ENCODE data around the gene QRICH1.

Gene QRICH1, protein sequence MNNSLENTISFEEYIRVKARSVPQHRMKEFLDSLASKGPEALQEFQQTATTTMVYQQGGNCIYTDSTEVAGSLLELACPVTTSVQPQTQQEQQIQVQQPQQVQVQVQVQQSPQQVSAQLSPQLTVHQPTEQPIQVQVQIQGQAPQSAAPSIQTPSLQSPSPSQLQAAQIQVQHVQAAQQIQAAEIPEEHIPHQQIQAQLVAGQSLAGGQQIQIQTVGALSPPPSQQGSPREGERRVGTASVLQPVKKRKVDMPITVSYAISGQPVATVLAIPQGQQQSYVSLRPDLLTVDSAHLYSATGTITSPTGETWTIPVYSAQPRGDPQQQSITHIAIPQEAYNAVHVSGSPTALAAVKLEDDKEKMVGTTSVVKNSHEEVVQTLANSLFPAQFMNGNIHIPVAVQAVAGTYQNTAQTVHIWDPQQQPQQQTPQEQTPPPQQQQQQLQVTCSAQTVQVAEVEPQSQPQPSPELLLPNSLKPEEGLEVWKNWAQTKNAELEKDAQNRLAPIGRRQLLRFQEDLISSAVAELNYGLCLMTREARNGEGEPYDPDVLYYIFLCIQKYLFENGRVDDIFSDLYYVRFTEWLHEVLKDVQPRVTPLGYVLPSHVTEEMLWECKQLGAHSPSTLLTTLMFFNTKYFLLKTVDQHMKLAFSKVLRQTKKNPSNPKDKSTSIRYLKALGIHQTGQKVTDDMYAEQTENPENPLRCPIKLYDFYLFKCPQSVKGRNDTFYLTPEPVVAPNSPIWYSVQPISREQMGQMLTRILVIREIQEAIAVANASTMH

DNA sequence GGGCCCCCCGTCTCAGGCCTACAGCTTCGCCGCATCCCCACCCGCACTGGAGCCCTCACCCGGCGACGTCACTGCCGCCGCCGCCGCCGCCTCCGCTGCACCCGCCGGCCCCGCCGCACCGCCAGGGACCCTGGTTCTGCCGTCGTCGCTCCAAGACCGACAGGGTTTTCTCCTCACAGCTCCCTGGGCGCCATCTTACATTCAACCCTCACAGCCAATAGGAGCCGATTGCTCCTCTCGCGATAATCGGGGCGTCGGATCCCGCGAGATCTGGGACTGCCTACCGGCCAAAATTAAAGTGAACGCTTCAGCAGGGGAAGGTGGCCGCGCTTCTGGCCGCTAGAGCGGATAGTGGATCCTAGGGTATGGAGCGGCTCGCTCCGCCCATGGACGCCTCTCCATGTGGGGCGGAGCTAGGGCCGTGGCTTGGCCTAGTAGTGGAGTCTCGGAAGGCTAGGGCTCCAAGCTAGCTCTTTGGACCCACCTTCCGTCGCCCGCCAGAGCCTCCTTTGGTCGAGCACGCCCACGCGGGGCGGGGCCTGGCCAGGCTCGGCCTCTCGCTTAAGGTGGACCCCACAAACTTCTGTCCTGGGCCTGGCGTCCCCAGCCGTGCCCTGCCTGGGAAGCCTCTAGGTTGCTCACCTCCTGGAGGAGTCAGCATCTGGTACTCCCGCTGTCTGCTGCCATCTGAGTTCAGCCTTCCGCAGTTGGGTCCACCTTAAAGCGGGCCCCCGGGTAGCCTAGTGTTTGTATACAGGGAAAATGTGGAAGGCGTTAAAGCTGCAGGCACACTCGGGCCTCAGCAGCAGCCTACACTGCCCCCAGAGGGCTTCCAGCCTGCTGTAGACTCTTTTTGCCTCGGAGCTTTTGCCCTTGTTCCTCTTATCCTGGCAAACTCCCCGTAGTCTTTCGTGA is at the start of gene QRICH1:
Gene QRICH1 (minus strand): TSS at position 219 of the 915 bp plus-strand sequence. CDS start 17,054 bp downstream, outside the sequence.
- peak within 1 kb of the TSS; percentile 90 for H3K27ac ChIP-seq (ENCODE audit: low read depth, low read length)
- H3K4me3 ChIP-seq (ENCODE audit: low read depth in 1 of 2, low read length in 2 of 2): peak within 1 kb of the TSS; percentile 66 to 87
- no peaks in the 10 kb centered on the region for H3K27me3 ChIP-seq (ENCODE audit: control insufficient read depth in 1 of 2, insufficient read depth in 2 of 2, low read length in 2 of 2)
- H3K36me3 ChIP-seq (ENCODE audit: insufficient read depth, low read length): peaks cover 16% of the 10 kb centered on the region
- no peaks in the 10 kb centered on the region for H3K9me3 ChIP-seq (ENCODE audit: low read length)
- peak within 1 kb of the TSS; percentile 72 for H3K9ac ChIP-seq (ENCODE audit: low read length)
- H3K4me1 ChIP-seq (ENCODE audit: insufficient read depth, low read length): peaks cover 31% of the 10 kb centered on the region

DNA sequence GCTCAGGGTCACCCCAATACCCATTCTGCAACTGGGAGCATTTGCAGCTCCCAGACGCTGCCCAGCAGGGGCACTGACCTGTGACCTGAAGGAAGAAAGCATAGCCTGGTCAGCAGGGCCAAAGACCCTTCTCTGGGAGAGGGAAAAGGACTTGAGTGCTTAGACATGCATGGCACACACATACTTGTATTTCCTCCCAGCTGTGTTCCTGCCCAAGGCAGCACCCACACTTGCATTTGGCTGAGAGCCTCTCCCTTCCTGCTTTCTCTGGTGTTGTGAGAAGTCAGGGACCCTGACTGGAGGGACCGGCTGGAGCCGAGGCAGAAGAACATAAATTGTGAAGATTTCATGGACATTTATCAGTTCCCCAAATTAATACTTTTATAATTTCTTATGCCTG is 46.2 kb upstream of the QRICH1 start:
- H3K9ac ChIP-seq (ENCODE audit: low read length): no peak overlapping the region
- no peak overlapping the region for H3K27ac ChIP-seq (ENCODE audit: low read depth, low read length)
- H3K9me3 ChIP-seq (ENCODE audit: low read length): no peaks in the 10 kb centered on the region
- H3K4me3 ChIP-seq (ENCODE audit: low read depth in 1 of 2, low read length in 2 of 2): no peak overlapping the region
- no peaks in the 10 kb centered on the region for H3K4me1 ChIP-seq (ENCODE audit: insufficient read depth, low read length)
- no peaks in the 10 kb centered on the region for H3K36me3 ChIP-seq (ENCODE audit: insufficient read depth, low read length)
- H3K27me3 ChIP-seq (ENCODE audit: control insufficient read depth in 1 of 2, insufficient read depth in 2 of 2, low read length in 2 of 2): no peaks in the 10 kb centered on the region

DNA sequence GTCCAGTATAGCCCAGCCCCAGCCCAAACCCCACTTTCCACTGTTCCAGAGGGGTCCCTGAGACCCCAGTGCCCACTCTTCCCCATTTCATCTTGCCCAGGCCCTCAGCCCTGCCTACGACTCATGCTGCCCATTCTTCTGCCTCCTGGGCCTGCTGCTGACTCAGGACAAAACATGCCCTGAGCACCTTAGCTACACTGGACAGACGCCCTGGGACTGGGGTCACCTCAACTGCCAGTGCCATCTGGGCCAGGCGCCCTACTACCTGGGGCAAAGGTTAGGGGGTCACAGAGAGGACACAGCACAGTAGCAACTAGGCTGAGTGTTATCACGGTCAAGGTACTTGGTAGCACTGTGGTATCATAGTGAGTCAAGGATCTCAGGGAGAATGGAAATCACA is 41.6 kb upstream of the QRICH1 start:
- Histone ChIP-seq H3K9ac (ENCODE audit: low read length) (no peak overlapping the region), H3K4me3 (ENCODE audit: low read depth in 1 of 2, low read length in 2 of 2) (no peak overlapping the region), H3K4me1 (ENCODE audit: insufficient read depth, low read length) (peaks cover 21% of the 10 kb centered on the region), H3K9me3 (ENCODE audit: low read length) (no peaks in the 10 kb centered on the region), H3K27me3 (ENCODE audit: control insufficient read depth in 1 of 2, insufficient read depth in 2 of 2, low read length in 2 of 2) (no peaks in the 10 kb centered on the region), H3K27ac (ENCODE audit: low read depth, low read length) (no peak overlapping the region), H3K36me3 (ENCODE audit: insufficient read depth, low read length) (peaks cover 13% of the 10 kb centered on the region)

DNA sequence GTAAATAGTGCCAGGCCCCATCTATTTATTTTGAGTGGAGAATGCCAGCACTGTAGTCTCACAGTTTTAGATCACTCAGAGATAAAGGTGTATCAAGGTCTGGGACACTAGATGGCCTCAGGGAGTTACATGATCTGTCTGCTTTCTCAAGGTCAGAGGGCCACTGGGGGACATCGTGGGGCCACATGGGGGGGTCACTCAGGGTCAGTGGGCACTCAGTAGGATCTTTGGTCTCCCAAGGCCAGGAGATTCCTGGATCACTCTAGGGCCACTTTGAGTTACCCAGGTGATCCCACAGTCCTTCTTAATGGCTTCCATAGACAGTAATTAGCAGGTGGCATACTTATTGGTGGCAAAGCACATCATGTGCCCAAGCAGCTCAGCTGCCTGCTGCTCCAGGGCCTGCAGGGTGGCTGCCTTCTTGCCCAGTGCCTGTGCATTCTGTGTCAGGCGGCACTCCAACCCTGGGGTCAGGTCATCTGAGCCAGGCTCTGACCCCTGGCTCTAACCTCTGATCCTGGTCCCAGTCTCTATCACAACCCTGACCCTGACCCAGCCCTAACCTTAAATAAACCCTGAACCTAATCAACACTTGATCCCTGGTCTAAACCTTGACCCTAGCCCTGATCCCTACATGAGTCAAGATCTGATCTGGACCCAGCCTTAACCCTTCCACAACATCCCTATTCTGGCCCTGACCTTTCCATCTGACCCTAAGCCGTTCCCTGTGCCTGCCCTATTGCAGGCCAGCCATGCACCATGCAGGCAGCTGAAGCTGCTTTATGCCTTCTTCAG is 40.8 kb upstream of the QRICH1 start:
- H3K36me3 ChIP-seq (ENCODE audit: insufficient read depth, low read length): peaks cover 21% of the 10 kb centered on the region
- no peak overlapping the region for H3K4me3 ChIP-seq (ENCODE audit: low read depth in 1 of 2, low read length in 2 of 2)
- H3K9me3 ChIP-seq (ENCODE audit: low read length): no peaks in the 10 kb centered on the region
- H3K4me1 ChIP-seq (ENCODE audit: insufficient read depth, low read length): peaks cover 28% of the 10 kb centered on the region
- no peaks in the 10 kb centered on the region for H3K27me3 ChIP-seq (ENCODE audit: control insufficient read depth in 1 of 2, insufficient read depth in 2 of 2, low read length in 2 of 2)
- no peak overlapping the region for H3K9ac ChIP-seq (ENCODE audit: low read length)
- H3K27ac ChIP-seq (ENCODE audit: low read depth, low read length): no peak overlapping the region

DNA sequence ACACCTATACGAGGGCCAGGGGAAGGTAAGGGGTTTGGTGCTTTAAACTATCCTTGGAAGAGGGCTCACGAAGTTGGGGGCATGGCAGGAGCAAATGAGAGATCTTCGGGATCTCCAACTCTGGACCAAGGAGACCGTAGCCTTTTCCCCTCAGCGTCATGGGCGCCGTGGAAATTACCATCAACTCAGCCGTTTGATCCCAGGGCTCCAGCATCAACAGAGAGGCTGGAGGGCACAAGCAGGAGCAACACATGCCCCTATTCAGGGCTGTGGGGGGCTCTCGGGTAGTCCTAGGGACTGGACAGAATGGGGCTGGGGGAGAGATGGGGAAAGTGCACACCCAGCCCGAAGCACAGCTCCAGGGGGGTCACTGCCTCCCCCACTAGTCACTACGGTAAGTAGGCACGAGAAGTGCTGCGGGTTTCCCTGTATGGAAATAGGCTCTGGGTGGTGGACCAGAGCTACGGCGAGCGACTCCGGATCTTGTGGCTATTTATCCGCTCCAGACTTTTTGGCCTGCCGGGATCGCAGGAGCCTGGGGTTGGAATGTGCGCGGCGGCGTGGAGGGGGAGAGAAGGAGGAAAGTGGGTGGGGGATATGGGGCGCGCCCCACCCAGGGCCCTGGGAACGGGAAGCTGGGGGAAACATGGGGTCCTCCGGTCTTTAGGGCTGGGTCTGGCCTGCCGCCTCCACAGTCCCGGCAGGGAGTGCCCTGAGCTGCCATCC is 39.5 kb upstream of the QRICH1 start:
- Histone ChIP-seq H3K4me3 (ENCODE audit: low read depth in 1 of 2, low read length in 2 of 2) (peak overlapping the region; percentile 64 to 83), H3K4me1 (ENCODE audit: insufficient read depth, low read length) (peaks cover 28% of the 10 kb centered on the region), H3K36me3 (ENCODE audit: insufficient read depth, low read length) (peaks cover 34% of the 10 kb centered on the region), H3K27ac (ENCODE audit: low read depth, low read length) (peak overlapping the region; percentile 70), H3K27me3 (ENCODE audit: control insufficient read depth in 1 of 2, insufficient read depth in 2 of 2, low read length in 2 of 2) (no peaks in the 10 kb centered on the region), H3K9me3 (ENCODE audit: low read length) (no peaks in the 10 kb centered on the region), H3K9ac (ENCODE audit: low read length) (peak overlapping the region; percentile 77)

DNA sequence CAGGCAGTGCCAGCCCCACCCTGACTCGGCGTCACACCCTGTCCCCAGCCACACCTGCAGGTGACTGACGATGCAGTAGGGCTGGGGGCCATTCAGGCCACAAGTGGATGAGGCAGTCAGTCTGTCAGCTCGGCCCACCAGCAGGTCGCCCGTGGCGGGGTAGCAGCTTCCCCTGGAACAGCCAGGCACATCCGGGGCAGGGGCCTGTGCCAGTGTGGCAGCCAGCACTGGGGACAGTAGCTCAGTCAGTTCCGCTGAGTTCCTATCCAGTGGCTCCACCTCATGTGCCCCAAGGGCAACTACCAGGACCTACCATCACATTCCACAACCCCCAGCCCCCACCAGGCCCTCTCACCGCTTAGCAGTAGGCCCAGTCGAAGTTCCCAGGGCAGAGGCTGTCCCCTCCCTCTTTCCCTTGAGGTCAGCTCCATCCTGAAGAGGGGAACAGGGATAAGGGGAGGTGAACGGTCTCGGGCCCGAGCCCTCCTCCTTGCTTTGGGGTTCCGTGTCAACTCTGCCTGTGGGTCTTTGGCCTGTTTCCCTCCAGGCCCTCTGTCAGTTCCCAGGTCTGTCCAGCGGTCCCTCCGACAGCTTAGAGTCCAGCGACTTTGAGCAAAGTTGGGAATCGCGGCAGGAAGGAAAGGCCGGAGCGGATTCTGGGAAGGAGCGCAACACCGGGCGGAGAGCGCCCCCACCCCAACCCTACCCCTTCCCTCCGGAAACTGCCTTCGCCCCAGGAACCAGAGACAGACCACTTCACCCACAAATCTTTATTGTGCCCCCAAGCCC is 38.8 kb upstream of the QRICH1 start, which contains the start of gene LAMB2:
Gene LAMB2 (minus strand): TSS at position 614 of the 789 bp plus-strand sequence. CDS start 183 bp downstream, at position 431.
- Histone ChIP-seq H3K27me3 (ENCODE audit: control insufficient read depth in 1 of 2, insufficient read depth in 2 of 2, low read length in 2 of 2) (no peaks in the 10 kb centered on the region), H3K9ac (ENCODE audit: low read length) (peak within 1 kb of the TSS; percentile 77), H3K36me3 (ENCODE audit: insufficient read depth, low read length) (peaks cover 39% of the 10 kb centered on the region), H3K27ac (ENCODE audit: low read depth, low read length) (peak within 1 kb of the TSS; percentile 70), H3K4me3 (ENCODE audit: low read depth in 1 of 2, low read length in 2 of 2) (peak within 1 kb of the TSS; percentile 64 to 83), H3K9me3 (ENCODE audit: low read length) (no peaks in the 10 kb centered on the region), H3K4me1 (ENCODE audit: insufficient read depth, low read length) (peaks cover 28% of the 10 kb centered on the region)

DNA sequence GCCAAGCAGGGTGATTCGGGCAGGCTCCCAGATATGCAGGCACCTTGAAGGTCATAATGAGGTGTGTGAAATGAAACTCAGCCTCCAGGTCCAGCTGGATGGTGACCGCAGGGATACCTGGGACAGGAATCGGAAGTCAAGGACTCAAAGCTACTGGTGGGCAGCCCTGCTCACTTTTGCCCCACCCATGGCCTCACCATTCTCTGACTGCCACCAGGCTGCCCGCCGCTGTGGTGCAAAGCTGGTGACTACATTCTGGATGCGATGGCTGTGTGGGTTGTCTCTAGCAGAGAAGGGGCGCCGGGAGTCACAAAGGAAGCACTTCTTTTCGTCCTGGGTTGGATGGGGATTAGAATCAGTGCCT is 38.2 kb upstream of the QRICH1 start:
- Histone ChIP-seq H3K4me1 (ENCODE audit: insufficient read depth, low read length) (peaks cover 28% of the 10 kb centered on the region), H3K9me3 (ENCODE audit: low read length) (no peaks in the 10 kb centered on the region), H3K27me3 (ENCODE audit: control insufficient read depth in 1 of 2, insufficient read depth in 2 of 2, low read length in 2 of 2) (no peaks in the 10 kb centered on the region), H3K27ac (ENCODE audit: low read depth, low read length) (peak overlapping the region; percentile 70), H3K9ac (ENCODE audit: low read length) (peak overlapping the region; percentile 77), H3K4me3 (ENCODE audit: low read depth in 1 of 2, low read length in 2 of 2) (peak overlapping the region; percentile 64 to 83), H3K36me3 (ENCODE audit: insufficient read depth, low read length) (peaks cover 43% of the 10 kb centered on the region)

DNA sequence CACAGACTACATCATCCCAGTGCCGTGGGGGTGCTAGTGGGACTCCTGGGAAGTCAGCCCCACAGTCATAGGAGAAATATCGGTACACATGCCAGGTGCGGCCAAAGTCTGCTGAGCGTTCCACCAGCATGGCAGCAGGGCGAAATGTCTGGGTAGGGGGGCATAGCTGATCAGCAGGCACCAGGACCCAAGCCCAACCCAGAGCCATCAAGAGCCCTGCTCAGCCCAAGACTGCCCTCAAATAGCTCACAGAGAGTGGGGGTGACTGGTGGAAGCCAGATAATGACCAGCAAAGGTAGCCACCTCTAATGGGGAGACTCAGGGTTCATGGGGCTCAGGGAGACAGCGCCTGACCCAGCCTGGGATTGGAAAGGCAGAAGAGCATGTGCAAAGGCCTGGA is 37.7 kb upstream of the QRICH1 start:
- H3K9ac ChIP-seq (ENCODE audit: low read length): peak overlapping the region; percentile 77
- H3K36me3 ChIP-seq (ENCODE audit: insufficient read depth, low read length): peaks cover 48% of the 10 kb centered on the region
- peak overlapping the region; percentile 64 to 83 for H3K4me3 ChIP-seq (ENCODE audit: low read depth in 1 of 2, low read length in 2 of 2)
- H3K4me1 ChIP-seq (ENCODE audit: insufficient read depth, low read length): peaks cover 28% of the 10 kb centered on the region
- no peaks in the 10 kb centered on the region for H3K9me3 ChIP-seq (ENCODE audit: low read length)
- H3K27me3 ChIP-seq (ENCODE audit: control insufficient read depth in 1 of 2, insufficient read depth in 2 of 2, low read length in 2 of 2): no peaks in the 10 kb centered on the region
- H3K27ac ChIP-seq (ENCODE audit: low read depth, low read length): peak overlapping the region; percentile 42

DNA sequence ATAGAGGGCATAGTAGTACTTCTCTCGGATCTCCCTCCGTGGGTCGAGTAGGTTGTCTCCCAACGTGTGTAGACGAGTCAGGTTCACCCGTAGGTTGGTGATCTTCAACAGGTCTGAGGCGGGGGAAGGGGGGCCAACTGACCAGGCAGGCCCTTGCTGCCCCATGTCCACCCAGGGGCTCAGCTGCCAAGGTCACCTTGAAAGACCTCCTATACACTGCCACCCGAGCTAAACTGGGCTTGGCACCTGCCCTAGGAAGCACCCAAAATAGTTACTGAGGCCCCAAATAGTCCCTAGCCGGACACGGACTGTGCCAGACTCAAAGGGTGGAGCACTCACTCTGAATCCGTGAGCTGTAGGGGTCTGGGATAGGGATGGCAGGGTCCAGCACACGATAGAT is 37.2 kb upstream of the QRICH1 start:
- no peaks in the 10 kb centered on the region for H3K27me3 ChIP-seq (ENCODE audit: control insufficient read depth in 1 of 2, insufficient read depth in 2 of 2, low read length in 2 of 2)
- peak overlapping the region; percentile 77 for H3K9ac ChIP-seq (ENCODE audit: low read length)
- peaks cover 53% of the 10 kb centered on the region for H3K36me3 ChIP-seq (ENCODE audit: insufficient read depth, low read length)
- H3K4me1 ChIP-seq (ENCODE audit: insufficient read depth, low read length): peaks cover 28% of the 10 kb centered on the region
- peak overlapping the region; percentile 42 for H3K27ac ChIP-seq (ENCODE audit: low read depth, low read length)
- H3K4me3 ChIP-seq (ENCODE audit: low read depth in 1 of 2, low read length in 2 of 2): peak overlapping the region in 1 of 2 donors; percentile 83
- no peaks in the 10 kb centered on the region for H3K9me3 ChIP-seq (ENCODE audit: low read length)

Measured in muscle layer of colon (tissue), 2 donors.